Sigmoid colon (tissue), 4 donors: ENCODE measurements around the gene WASF2.

Experiments
- CTCF ChIP-seq, 4 experiments: fragments of 450-650 bp in 3 of 4; fragments of 200-600 bp in 1 of 4; IDR thresholded peaks; one replicate each; pipeline ENCODE4 v1.5.1; 2016 to 2019; ENCODE audit warnings: antibody characterized with exemption in 4 of 4, mild to moderate bottlenecking in 3 of 4, moderate library complexity in 2 of 4
- EP300 ChIP-seq, 4 donors: sonication (generic); formaldehyde crosslinking; IDR thresholded peaks; one replicate each; pipeline ENCODE4 v1.6.1; 2017; ENCODE audit warnings: antibody characterized with exemption in 4 of 4
- POLR2A ChIP-seq, 2 donors: fragments of 450-650 bp; IDR thresholded peaks; one replicate each; pipeline ENCODE4 v1.6.1; 2016; ENCODE audit warnings: antibody characterized with exemption in 2 of 2, mild to moderate bottlenecking in 2 of 2, moderate library complexity in 2 of 2
- POLR2AphosphoS5 ChIP-seq, 4 donors: sonication (generic); formaldehyde crosslinking; IDR thresholded peaks; one replicate each; pipeline ENCODE4 v1.6.1; 2017; ENCODE audit warnings: antibody characterized with exemption in 4 of 4

GRCh38 chr1:27358038-27358927 lies 131.7 kb downstream of the WASF2 start:
- TF ChIP-seq CTCF (IDR thresholded peaks at IDR 0.05) (no peak), POLR2A (IDR thresholded peaks at IDR 0.05) (no peak), POLR2AphosphoS5 (IDR thresholded peaks at IDR 0.05) (no peak), EP300 (IDR thresholded peaks at IDR 0.05) (no peak)
